Stomach (tissue), 9 donors: ENCODE data around the gene LYZL2. TPM values are rescaled to one million over a fixed set of nuclear protein-coding genes. Genes with fewer than 3 reads are reported as not detected.
"Not testable (repeated sequence)": the region's sequence is repeated elsewhere in the genome, so short reads cannot be mapped to it uniquely, and the experiment has no call there.

Source experiments
- DNase-seq, 2 donors: peaks; one replicate each; pipeline versions ENCODE4 v3.0.0 to v3.0.0-alpha.2; 2013 to 2019
- H3K27ac ChIP-seq, 5 donors: fragments of 200-600 bp in 4 of 5; sonication (generic) in 4 of 5; one replicate each; pipeline ENCODE4 v1.5.1; 2013 to 2019; ENCODE audit warnings: mild to moderate bottlenecking in 1 of 5, moderate library complexity in 1 of 5
- H3K27me3 ChIP-seq, 3 donors: fragments of 200-600 bp; sonication (generic); one replicate each; pipeline ENCODE4 v1.5.1; 2017 to 2019; ENCODE audit warnings: mixed run types in 1 of 3
- H3K36me3 ChIP-seq, 4 donors: fragments of 200-600 bp; sonication (generic); 1 replicate in 3 of 4; 2 replicates in 1 of 4; pipeline ENCODE4 v1.5.1; 2016 to 2019
- H3K4me1 ChIP-seq, 4 donors: fragments of 200-600 bp; sonication (generic); one replicate each; pipeline ENCODE4 v1.5.1; 2016 to 2019
- H3K4me3 ChIP-seq, 4 donors: fragments of 200-600 bp; sonication (generic) in 3 of 4; one replicate each; pipeline ENCODE4 v1.5.1; 2016 to 2019; ENCODE audit warnings: mild to moderate bottlenecking in 1 of 4
- H3K9me3 ChIP-seq, 4 donors: fragments of 200-600 bp; sonication (generic); one replicate each; pipeline ENCODE4 v1.5.1; 2016 to 2019
- CTCF ChIP-seq, 7 experiments: fragments of 450-650 bp in 4 of 7; fragments of 200-600 bp in 3 of 7; sonication (generic) in 3 of 7; IDR thresholded peaks; one replicate each; pipeline ENCODE4 v1.5.1; 2016 to 2019; ENCODE audit warnings: antibody characterized with exemption in 7 of 7, control low read depth in 2 of 7, mild to moderate bottlenecking in 1 of 7
- EP300 ChIP-seq: sonication (generic); formaldehyde crosslinking; IDR thresholded peaks from one replicate; pipeline ENCODE4 v1.6.1; 2017; ENCODE audit warnings: antibody characterized with exemption
- POLR2A ChIP-seq, 4 donors: fragments of 450-650 bp; IDR thresholded peaks; one replicate each; pipeline ENCODE4 v1.6.1; 2016; ENCODE audit warnings: antibody characterized with exemption in 4 of 4, control low read depth in 2 of 4, mild to moderate bottlenecking in 1 of 4, moderate library complexity in 1 of 4
- POLR2AphosphoS5 ChIP-seq, 3 donors: sonication (generic); formaldehyde crosslinking; IDR thresholded peaks; one replicate each; pipeline ENCODE4 v1.6.1; 2016; ENCODE audit warnings: antibody characterized with exemption in 3 of 3
- WGBS, 5 donors: extraction: QIAGEN DNeasy Blood & Tissue Kit in 3 of 5; methylation state at CpG; one replicate each; pipeline versions ENCODE4 v1.1.5 to v1.1.7; 2013 to 2018; 5-methylcytosine and 5-hydroxymethylcytosine counted together
- intact Hi-C: fragments of 100-400 bp; cut with DNase I; formaldehyde crosslinking; loops from one replicate; pipeline ENCODE4 v1.15.1; 2023; ENCODE audit warnings: low total_unique reads
- polyA plus RNA-seq, 3 donors: library from polyadenylated mRNA; stranded (reverse); fragments of 200-250 nt; gene quantifications; one replicate each; pipeline ENCODE4 v1.2.3, GENCODE V29; 2013
- total RNA-seq, 5 donors: library from RNA; depleted of rRNA; stranded (reverse); fragments of >200 nt; gene quantifications; one replicate each; pipeline versions ENCODE4 v1.1.0 to v1.2.3, GENCODE V29; 2014 to 2016
- donor health status: healthy with polysubstance abuse.
- donor health status: Bipolar disorder and iron deficiency.
- donor health status: healthy.

LYZL2 gene
- total and polyA plus RNA-seq, 8 donors, result not detected

DNA sequence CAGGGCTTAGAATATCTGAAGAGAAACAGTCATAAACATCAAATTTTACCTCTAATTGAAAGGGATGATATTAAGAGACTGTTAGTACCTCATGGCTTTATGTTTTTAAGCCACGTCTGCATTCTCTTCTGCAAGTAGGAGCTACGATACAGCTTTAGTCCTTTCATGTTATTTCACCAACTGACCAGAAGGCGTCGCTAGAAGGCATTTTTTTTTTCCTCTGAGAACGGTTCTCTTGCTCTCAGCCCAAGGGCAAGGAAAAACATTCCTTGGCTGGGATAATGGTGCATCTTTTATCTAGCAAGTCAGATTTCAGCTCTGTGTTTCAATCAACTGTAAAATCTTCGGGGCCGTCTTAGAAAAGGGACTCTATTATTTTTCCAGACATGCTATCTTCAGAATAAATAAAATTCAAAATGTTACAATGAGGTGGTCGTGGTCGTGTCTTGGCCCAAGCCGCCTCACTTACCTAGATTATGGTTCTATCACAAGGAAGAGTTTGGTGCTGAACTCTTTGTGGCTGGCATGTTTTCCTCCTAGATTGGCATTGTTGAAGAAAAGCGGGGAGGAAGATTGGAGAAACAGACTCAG, 41.6 kb upstream of the LYZL2 start:
- peak in 4 of 7 experiments; percentile 64 to 69 (median 65) for TF ChIP-seq CTCF (IDR thresholded peaks at IDR 0.05)
- no peak for TF ChIP-seq EP300
- no peak for TF ChIP-seq POLR2AphosphoS5 (IDR thresholded peaks at IDR 0.05)
- no peak for TF ChIP-seq POLR2A (IDR thresholded peaks at IDR 0.05)
- intact Hi-C loops, result no loop called here
- no peak overlapping the region for H3K27ac ChIP-seq
- peak in 1 of 2 donors; percentile 90 for DNase-seq
- H3K4me3 ChIP-seq, result peak overlapping the region; percentile 23 to 37 (median 30)
- 34 to 38% (median 36%) methylated on average over 11 of the region's 11 CpGs for WGBS, 5 donors
- no peaks in the 10 kb centered on the region for H3K36me3 ChIP-seq
- peaks cover 0 to 10% (median 2%) of the 10 kb centered on the region in 4 donors for H3K4me1 ChIP-seq
- H3K9me3 ChIP-seq, result no peaks in the 10 kb centered on the region
- no peaks in the 10 kb centered on the region for H3K27me3 ChIP-seq

GRCh38 chr10:30667982-30668381, 38.4 kb upstream of the LYZL2 start:
- H3K36me3 ChIP-seq, H3K27ac ChIP-seq, H3K4me1 ChIP-seq, intact Hi-C loops, H3K4me3 ChIP-seq, H3K9me3 ChIP-seq, DNase-seq, H3K27me3 ChIP-seq: not testable (repeated sequence)
- 52 to 64% (median 57%) methylated on average over 7 to 11 of the region's 11 CpGs for WGBS, 5 donors

- intact Hi-C loops, H3K9me3 ChIP-seq, H3K27ac ChIP-seq, H3K4me1 ChIP-seq, DNase-seq, H3K4me3 ChIP-seq, H3K27me3 ChIP-seq, H3K36me3 ChIP-seq: not testable (repeated sequence)
- WGBS, 5 donors, result 72 to 89% (median 86%) methylated on average over 4 to 7 of the region's 7 CpGs
Measured at GRCh38 chr10:30663403-30663802, 33.9 kb upstream of the LYZL2 start.

- H3K4me1 ChIP-seq, result no peaks in the 10 kb centered on the region
- H3K27ac ChIP-seq, result no peak overlapping the region
- no peaks in the 10 kb centered on the region for H3K36me3 ChIP-seq
- no peak for DNase-seq
- H3K27me3 ChIP-seq, result peaks cover 0 to 9% (median 0%) of the 10 kb centered on the region in 3 donors
- WGBS, 5 donors, result 66 to 85% (median 83%) methylated on average over 6 of the region's 6 CpGs
- TF ChIP-seq EP300 (no peak), POLR2AphosphoS5 (IDR thresholded peaks at IDR 0.05) (no peak), POLR2A (IDR thresholded peaks at IDR 0.05) (no peak), CTCF (IDR thresholded peaks at IDR 0.05) (no peak)
- H3K4me3 ChIP-seq, result no peak overlapping the region
- H3K9me3 ChIP-seq, result no peaks in the 10 kb centered on the region
- intact Hi-C loops, result no loop called here
Measured at GRCh38 chr10:30662814-30663213, 33.3 kb upstream of the LYZL2 start.

DNA sequence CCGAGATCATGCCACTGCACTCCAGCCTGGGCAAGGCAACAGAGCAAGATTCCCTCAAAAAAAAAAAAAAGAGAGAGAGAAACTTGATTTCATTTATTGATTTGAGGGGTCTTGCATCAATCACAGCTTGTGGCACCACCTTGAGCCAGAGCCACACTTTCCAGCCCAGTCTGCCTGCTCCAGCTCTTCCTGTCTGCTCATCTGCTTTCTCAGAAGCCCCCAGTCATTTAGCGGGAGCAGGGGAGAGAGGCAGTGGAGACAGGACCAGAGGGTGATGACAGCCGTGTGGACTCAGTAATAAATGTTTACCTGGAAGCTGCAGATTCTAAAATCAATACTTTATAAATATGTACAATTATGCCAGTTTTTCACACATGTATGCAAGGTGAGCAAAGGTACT, 30.8 kb upstream of the LYZL2 start:
- H3K36me3 ChIP-seq, H3K4me3 ChIP-seq, H3K9me3 ChIP-seq, H3K4me1 ChIP-seq, H3K27ac ChIP-seq, DNase-seq, intact Hi-C loops: not testable (repeated sequence)
- 58 to 83% (median 76%) methylated on average over 3 of the region's 3 CpGs for WGBS, 5 donors
- H3K27me3 ChIP-seq, result peaks cover 0 to 14% (median 0%) of the 10 kb centered on the region in 3 donors

DNA sequence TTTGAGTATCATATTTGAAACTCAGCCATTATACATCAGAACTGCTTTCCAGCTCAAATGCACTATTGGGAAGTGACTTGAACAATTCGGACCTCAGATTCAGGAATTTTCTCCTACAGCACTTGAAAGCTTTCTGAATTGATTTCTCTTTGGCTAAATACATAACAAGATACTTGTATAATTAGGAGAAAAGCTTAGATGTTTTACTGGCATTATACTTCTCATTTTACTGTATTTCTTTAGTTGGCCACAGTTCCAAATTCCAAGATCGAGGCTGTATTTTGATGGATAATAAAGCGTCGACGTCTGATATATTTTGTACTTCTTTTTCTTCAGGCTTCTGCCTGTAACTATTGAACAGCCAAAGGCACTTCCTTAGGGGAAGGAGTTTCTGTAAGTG, 26.7 kb upstream of the LYZL2 start:
- H3K27ac ChIP-seq, result no peak overlapping the region
- peaks cover 0 to 14% (median 0%) of the 10 kb centered on the region in 3 donors for H3K27me3 ChIP-seq
- DNase-seq, result no peak
- intact Hi-C loops, result no loop called here
- H3K4me3 ChIP-seq, result no peak overlapping the region
- no peaks in the 10 kb centered on the region for H3K36me3 ChIP-seq
- no peaks in the 10 kb centered on the region for H3K4me1 ChIP-seq
- no peaks in the 10 kb centered on the region for H3K9me3 ChIP-seq
- WGBS, 5 donors, result 63 to 69% (median 66%) methylated on average over 5 of the region's 5 CpGs
- TF ChIP-seq CTCF (IDR thresholded peaks at IDR 0.05) (no peak), POLR2A (IDR thresholded peaks at IDR 0.05) (no peak), EP300 (no peak), POLR2AphosphoS5 (IDR thresholded peaks at IDR 0.05) (no peak)

- peak in 1 of 2 donors; percentile 68 for DNase-seq
- H3K36me3 ChIP-seq, H3K9me3 ChIP-seq, H3K27ac ChIP-seq, H3K4me1 ChIP-seq, H3K4me3 ChIP-seq, intact Hi-C loops: not testable (repeated sequence)
- peaks cover 0 to 11% (median 0%) of the 10 kb centered on the region in 3 donors for H3K27me3 ChIP-seq
- 75 to 85% (median 83%) methylated on average over 8 of the region's 8 CpGs for WGBS, 5 donors
Measured at GRCh38 chr10:30655001-30655400, 25.4 kb upstream of the LYZL2 start.

DNA sequence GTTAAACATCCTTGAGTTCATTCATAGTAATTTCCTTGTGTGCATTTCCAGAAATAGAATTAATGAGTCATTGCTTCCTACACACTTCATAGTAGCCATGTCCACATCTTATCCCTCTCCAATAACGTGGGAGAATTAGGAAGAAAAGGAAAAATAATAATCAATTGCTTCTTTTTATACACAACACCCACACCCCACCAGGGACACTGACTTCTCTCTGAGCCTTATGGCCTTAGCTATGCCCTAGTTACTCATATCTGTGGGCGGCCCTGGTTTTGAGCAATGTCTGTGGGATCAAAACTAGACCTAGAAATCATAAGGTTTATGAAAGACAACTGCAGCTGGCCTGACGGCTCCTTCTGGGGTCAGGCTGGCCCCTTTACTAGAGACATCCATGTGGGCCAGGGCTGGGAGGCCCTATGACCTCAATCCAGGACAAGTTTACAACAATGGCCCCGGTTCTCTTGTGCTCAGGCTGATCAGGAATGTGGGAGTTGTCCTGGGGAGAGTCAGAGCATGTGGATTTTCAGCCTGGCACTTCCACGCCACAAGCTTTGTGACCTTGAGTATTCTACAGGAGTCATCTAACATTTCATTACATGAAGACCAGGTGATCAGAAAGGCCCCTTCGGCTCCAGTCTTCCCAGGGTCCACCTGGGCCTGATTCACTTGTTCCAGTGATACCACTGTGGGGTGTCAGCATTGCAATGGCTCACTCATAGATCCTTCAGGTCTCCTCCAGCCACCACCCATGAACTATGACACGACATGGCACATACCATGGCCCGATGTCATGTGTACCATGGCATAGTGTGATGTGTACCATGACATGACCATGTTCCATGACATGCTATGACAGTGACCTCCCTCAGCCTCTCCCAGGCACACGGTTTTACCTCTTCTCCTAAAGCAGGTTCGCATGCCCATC, 22.2 kb upstream of the LYZL2 start:
- H3K27me3 ChIP-seq, H3K27ac ChIP-seq, intact Hi-C loops, H3K4me3 ChIP-seq, H3K36me3 ChIP-seq, H3K4me1 ChIP-seq, H3K9me3 ChIP-seq: not testable (repeated sequence)
- peak in 1 of 2 donors; percentile 32 for DNase-seq
- WGBS, 5 donors, result 67 to 71% (median 70%) methylated on average over 8 to 9 of the region's 10 CpGs
